OCI-LY3 (cell line): ENCODE data around the gene TNRC18.

Source experiments
- H2AFZ ChIP-seq: fragments of 200-600, 300-600 bp; shearing (Covaris generic); 2 replicates; pipeline ENCODE4 v1.6.0; 2014; ENCODE audit warnings: antibody characterized with exemption, low read depth, low read length
- H3K27ac ChIP-seq: fragments of 200-600, 300-600 bp; sonication (generic); 2 replicates; pipeline ENCODE4 v1.5.1; 2014; ENCODE audit warnings: mild to moderate bottlenecking, low read length, moderate library complexity, mixed read lengths
- H3K27me3 ChIP-seq: fragments of 200-600, 300-600 bp; sonication (generic); 2 replicates; pipeline ENCODE4 v1.6.1; 2014; ENCODE audit warnings: low read depth, low read length, mixed read lengths
- H3K36me3 ChIP-seq: fragments of 200-600, 300-600 bp; sonication (generic); replicated peaks from 2 replicates; pipeline ENCODE3; 2014; ENCODE audit warnings: low read depth, low read length, mixed read lengths
- H3K4me1 ChIP-seq: fragments of 300-600, 200-600 bp; sonication (generic); 2 replicates; pipeline ENCODE4 v1.6.1; 2014; ENCODE audit warnings: low read length, mixed read lengths
- H3K4me2 ChIP-seq: fragments of 200-600, 300-600 bp; sonication (generic); 2 replicates; pipeline ENCODE4 v1.6.1; 2014; ENCODE audit warnings: low read length, mixed read lengths
- H3K4me3 ChIP-seq: fragments of 300-600, 200-600 bp; sonication (generic); 2 replicates; pipeline ENCODE4 v1.5.1; 2014; ENCODE audit warnings: antibody characterized with exemption, mild to moderate bottlenecking, low read length, moderate library complexity
- H3K79me2 ChIP-seq: fragments of 300-600, 200-600 bp; shearing (Covaris generic); 2 replicates; pipeline ENCODE4 v1.6.1; 2014; ENCODE audit warnings: mild to moderate bottlenecking, low read length, mixed read lengths
- H3K9ac ChIP-seq: fragments of 300-600, 200-600 bp; shearing (Covaris generic); 2 replicates; pipeline ENCODE4 v1.6.0; 2014; ENCODE audit warnings: mild to moderate bottlenecking, low read length, moderate library complexity
- H3K9me3 ChIP-seq: fragments of 200-600, 300-600 bp; shearing (Covaris generic); 2 replicates; pipeline ENCODE4 v1.6.1; 2014; ENCODE audit warnings: low read length, mixed read lengths; ENCODE audit not compliant: insufficient read depth
- H4K20me1 ChIP-seq: fragments of 200-600, 300-600 bp; sonication (generic); 2 replicates; pipeline ENCODE4 v1.6.1; 2016; ENCODE audit warnings: low read length, mixed read lengths; ENCODE audit not compliant: insufficient read depth
- EZH2phosphoT487 ChIP-seq: fragments of 200-600 bp; shearing (Covaris generic); IDR thresholded peaks from 2 replicates; pipeline ENCODE4 v1.6.1; 2018; ENCODE audit warnings: antibody characterized with exemption, mixed run types, low read depth
- TF ChIP-seq, protein P1 (sequence below): fragments of 200-600, 300-600 bp; sonication (generic); IDR thresholded peaks from 2 replicates; pipeline ENCODE4 v1.5.1; 2014; ENCODE audit warnings: antibody characterized with exemption, low read length, low read depth

Gene TNRC18

DNA sequence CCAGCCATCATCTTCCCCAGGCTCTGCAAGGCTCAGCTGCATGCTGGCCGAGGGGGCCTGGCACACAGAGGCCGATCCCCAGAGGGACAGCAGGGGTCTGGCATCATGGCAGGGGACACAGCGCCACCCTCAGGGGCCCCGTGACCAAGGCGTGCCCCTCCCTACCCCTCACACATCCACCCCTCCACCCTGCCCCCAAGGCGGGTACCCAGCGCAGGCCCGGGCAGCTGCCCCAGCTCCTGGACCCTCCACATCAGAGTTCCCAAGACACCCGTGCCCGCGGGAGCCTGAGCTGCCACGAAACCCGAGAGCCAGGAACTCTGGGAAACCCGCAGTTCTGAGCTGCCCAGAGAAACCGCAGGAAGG, 46.5 kb upstream of the TNRC18 start:
- Histone ChIP-seq H3K4me1 (no peaks in the 10 kb centered on the region), H3K4me2 (no peak overlapping the region), H3K9me3 (no peaks in the 10 kb centered on the region), H2AFZ (no peak overlapping the region), H3K36me3 (no peaks in the 10 kb centered on the region), H3K79me2 (no peaks in the 10 kb centered on the region), H3K27me3 (no peaks in the 10 kb centered on the region), H4K20me1 (no peaks in the 10 kb centered on the region), H3K9ac (no peak overlapping the region), H3K4me3 (no peak overlapping the region), H3K27ac (no peak overlapping the region)
- TF ChIP-seq EZH2phosphoT487, result no peak
- TF ChIP-seq, protein P1, sequence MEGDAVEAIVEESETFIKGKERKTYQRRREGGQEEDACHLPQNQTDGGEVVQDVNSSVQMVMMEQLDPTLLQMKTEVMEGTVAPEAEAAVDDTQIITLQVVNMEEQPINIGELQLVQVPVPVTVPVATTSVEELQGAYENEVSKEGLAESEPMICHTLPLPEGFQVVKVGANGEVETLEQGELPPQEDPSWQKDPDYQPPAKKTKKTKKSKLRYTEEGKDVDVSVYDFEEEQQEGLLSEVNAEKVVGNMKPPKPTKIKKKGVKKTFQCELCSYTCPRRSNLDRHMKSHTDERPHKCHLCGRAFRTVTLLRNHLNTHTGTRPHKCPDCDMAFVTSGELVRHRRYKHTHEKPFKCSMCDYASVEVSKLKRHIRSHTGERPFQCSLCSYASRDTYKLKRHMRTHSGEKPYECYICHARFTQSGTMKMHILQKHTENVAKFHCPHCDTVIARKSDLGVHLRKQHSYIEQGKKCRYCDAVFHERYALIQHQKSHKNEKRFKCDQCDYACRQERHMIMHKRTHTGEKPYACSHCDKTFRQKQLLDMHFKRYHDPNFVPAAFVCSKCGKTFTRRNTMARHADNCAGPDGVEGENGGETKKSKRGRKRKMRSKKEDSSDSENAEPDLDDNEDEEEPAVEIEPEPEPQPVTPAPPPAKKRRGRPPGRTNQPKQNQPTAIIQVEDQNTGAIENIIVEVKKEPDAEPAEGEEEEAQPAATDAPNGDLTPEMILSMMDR, result no peak

DNA sequence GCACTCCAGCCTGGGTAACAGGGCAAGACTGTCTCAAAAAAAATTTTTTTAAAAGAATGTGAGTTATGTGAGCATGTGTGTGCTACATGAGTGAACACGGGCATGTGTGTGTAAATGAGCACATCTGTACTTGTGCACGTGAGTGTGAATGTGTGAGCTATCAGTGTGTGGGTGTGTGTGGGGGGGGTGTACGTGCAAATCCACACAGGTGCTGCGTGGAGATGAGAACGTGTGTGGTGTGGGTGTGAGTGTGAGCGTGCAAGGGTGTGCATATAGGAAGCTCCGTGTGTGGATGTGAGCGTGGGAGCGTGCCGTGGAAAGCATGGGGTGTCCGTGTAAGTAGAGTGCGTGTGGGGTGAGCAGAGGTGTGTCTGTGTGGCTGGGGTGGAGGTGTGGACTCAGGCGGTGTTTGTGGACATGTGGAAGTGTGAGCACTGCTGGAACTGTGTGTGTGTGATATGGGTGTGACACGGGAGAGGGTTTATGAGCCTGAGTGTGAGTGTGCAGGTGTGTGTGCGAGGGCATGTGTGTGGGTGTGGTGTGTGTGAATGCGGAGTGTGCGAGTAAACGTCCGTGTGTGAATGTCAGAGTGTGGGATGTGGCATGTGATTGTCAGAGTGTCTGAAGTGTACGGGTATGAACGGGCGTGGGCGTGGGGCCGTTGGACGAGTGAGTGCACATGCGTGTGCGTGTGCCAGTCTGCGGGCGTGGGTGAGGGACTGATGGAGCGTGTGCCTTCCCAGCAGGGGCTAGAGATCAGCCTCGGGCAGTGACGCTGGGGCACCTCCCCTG, 45.9 kb upstream of the TNRC18 start:
- no peak overlapping the region for H3K27ac ChIP-seq
- H2AFZ ChIP-seq, result no peak overlapping the region
- no peaks in the 10 kb centered on the region for H3K79me2 ChIP-seq
- H3K9ac ChIP-seq, result no peak overlapping the region
- no peaks in the 10 kb centered on the region for H3K36me3 ChIP-seq
- H3K27me3 ChIP-seq, result no peaks in the 10 kb centered on the region
- H3K4me3 ChIP-seq, result no peak overlapping the region
- H3K4me1 ChIP-seq, result no peaks in the 10 kb centered on the region
- TF ChIP-seq, protein P1, result no peak
- no peaks in the 10 kb centered on the region for H4K20me1 ChIP-seq
- H3K9me3 ChIP-seq, result no peaks in the 10 kb centered on the region
- no peak overlapping the region for H3K4me2 ChIP-seq

DNA sequence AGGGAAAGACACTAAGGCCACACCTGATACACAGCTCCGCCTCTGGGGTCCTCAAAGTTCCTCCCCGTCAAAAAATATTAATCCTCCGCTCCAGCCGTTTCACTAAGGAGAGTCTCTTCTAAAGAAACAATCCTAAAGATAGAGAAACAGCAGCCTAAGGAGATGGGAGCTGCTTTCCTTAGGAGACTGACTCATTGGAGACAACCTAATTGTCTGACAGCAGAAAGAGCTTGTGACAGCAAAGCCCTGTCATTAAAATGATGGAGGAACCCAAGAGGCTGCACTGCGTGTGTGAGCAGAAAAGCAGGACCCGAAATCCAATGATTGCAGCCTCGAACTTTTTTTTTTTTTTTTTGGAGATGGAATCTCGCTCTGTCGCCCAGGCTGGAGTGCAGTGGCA, 44.0 kb upstream of the TNRC18 start:
- H3K4me1 ChIP-seq, result no peaks in the 10 kb centered on the region
- H2AFZ ChIP-seq, result no peak overlapping the region
- H3K9ac ChIP-seq, result no peak overlapping the region
- H3K9me3 ChIP-seq, result no peaks in the 10 kb centered on the region
- H3K36me3 ChIP-seq, result no peaks in the 10 kb centered on the region
- no peaks in the 10 kb centered on the region for H3K27me3 ChIP-seq
- H3K4me3 ChIP-seq, result no peak overlapping the region
- no peaks in the 10 kb centered on the region for H3K79me2 ChIP-seq
- H4K20me1 ChIP-seq, result no peaks in the 10 kb centered on the region
- no peak for TF ChIP-seq EZH2phosphoT487
- TF ChIP-seq, protein P1, result no peak
- H3K4me2 ChIP-seq, result no peak overlapping the region
- H3K27ac ChIP-seq, result no peak overlapping the region

DNA sequence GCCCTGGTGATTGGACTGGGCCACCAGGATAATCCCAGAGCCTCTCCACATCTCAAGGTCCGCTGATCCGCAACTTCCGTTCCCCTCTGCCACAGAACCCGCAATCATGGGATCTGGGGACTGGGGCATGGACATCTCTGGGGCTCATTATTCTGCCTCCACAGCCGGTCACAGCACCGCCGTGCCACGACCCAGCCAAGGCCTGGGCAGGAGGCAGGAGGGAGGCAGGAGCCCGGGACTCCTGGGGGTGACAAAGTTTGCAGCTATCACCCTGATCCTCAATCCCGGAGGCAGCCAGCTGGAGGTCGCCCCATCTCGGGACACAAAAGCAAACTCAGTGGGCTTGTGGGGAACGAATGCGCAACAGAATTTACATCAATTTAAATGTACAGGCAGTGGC, 42.9 kb upstream of the TNRC18 start:
- no peak overlapping the region for H3K27ac ChIP-seq
- H3K4me1 ChIP-seq, result no peaks in the 10 kb centered on the region
- no peaks in the 10 kb centered on the region for H3K9me3 ChIP-seq
- H4K20me1 ChIP-seq, result no peaks in the 10 kb centered on the region
- TF ChIP-seq, protein P1, result no peak
- no peak for TF ChIP-seq EZH2phosphoT487
- H3K79me2 ChIP-seq, result no peaks in the 10 kb centered on the region
- H3K36me3 ChIP-seq, result no peaks in the 10 kb centered on the region
- no peaks in the 10 kb centered on the region for H3K27me3 ChIP-seq
- H3K9ac ChIP-seq, result no peak overlapping the region
- H2AFZ ChIP-seq, result no peak overlapping the region
- no peak overlapping the region for H3K4me3 ChIP-seq
- no peak overlapping the region for H3K4me2 ChIP-seq
